ENCODE data around the gene GSE1.

GSE1 gene

GRCh38 chr16:85662976-85663830 lies 50.1 kb downstream of the GSE1 start:
- no peak for DNase-seq

DNA sequence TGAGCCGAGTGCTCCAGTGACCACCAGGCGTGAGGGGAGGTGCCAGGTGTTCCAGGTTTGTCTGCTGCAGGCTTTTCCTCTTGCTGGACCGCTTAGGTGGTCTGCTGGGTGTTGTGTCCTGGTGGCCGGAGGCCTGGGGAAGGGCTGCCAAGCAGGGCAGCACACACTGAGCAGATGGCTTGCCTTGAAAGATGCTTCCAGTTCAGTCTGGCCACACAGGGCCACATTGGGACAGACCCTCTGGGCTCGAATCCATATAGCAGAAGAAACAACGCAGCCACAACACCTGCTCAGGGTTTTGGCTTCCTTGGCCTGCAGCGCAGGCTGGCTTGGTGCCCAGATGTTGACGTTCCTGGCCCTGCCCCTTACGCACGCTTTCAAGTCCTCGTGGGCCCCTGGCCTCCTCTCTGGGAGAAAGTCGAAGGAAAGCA lies 50.8 kb downstream of the GSE1 start:
- DNase-seq = no peak

- DNase-seq = no peak
Measured at GRCh38 chr16:85664580-85665372, 51.7 kb downstream of the GSE1 start.

GRCh38 chr16:85665373-85665740 lies 52.2 kb downstream of the GSE1 start:
- DNase-seq = no peak

DNA sequence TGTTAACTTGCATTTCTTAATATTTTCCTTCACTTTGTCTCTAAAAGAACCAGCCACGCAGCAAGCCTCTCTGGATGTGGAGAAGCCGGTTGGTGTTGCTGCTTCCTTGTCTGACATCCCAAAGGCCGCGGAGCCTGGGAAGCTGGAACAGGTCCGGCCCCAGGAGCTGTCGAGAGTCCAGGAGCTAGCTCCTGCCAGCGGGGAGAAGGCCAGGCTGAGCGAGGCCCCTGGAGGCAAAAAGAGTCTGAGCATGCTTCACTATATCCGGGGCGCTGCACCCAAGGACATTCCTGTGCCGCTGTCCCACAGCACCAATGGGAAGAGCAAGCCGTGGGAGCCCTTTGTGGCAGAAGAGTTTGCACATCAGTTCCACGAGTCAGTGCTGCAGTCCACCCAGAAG lies 52.8 kb downstream of the GSE1 start:
- no peak for DNase-seq

DNA sequence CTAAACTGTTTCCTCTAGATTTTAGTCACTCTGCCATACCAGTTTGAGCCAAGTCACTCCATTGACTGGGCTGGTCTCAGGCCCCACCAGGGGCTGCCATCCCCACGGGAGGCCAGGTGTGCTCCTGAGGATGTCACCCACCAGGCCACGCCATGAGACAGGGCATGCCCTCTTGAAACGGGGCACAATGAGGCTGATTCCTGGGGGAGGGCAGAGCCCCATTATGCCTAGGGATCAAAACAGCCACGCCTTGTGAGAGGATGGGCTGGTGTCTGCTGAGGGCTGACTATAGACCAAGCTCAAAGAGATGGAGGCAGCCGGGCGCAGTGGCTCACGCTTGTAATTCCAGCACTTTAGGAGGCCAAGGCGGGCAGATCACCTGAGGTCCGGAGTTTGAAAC lies 54.1 kb downstream of the GSE1 start:
- no peak for DNase-seq

- no peak for DNase-seq
Measured at GRCh38 chr16:85667841-85668413, 54.8 kb downstream of the GSE1 start.

- no peak for DNase-seq
Measured at GRCh38 chr16:85668676-85669424, 55.7 kb downstream of the GSE1 start.

DNA sequence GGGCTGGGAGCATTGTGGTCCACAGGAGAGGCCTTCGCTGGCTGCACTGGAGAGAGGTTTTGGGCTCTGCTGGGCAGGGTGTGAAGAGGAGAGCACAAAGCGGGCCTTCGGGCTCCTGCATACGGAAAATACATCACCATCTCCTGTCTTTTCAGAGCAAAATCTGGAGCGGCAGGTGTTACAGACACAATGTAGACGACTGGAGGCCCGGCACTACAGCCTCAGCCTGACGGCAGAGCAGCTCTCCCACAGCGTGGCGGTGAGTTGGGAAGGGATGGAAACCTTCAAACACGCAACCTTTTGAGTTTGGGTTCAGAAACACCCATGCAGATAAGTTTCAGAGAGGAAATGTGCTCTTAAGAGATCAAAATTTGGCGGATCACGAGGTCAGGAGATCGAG lies 57.7 kb downstream of the GSE1 start:
- DNase-seq = no peak

GRCh38 chr16:85673529-85674417 lies 60.7 kb downstream of the GSE1 start:
- DNase-seq = no peak

- DNase-seq = no peak
Measured at GRCh38 chr16:85674418-85674755, 61.3 kb downstream of the GSE1 start.

GRCh38 chr16:85674828-85675227 lies 61.7 kb downstream of the GSE1 start:
- DNase-seq = no peak

DNA sequence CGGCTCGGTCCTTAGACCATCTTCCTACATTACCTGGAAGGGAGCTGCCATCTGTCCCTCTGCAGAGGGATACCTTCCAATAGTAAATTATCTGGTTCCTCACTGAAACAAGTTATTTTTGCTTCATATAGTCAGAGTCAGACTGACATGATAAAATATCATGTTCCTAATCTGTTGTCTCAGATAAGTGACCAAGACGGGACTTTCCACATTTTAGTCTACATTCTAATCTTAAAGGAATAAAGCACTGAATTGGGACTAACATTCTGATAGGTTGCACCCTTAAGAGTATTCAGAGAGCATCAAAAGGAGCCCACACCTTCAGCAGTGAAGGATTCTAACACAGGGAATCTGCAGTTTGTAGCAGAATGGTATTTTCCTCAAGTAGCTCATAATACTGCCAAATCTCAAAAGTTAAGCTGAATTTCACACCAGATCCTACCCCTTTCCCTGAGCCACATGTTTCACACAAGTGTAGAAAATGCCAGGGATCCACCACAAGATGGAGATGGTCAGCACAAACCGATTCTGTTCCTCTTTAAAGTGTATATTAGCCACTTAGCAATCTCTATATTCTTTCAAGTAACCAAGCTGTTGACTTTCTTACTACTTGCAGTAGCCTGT lies 62.2 kb downstream of the GSE1 start:
- DNase-seq = peak in 1 of 2 experiments; percentile 38

GRCh38 chr16:85676466-85676865 lies 63.3 kb downstream of the GSE1 start:
- DNase-seq = no peak

DNA sequence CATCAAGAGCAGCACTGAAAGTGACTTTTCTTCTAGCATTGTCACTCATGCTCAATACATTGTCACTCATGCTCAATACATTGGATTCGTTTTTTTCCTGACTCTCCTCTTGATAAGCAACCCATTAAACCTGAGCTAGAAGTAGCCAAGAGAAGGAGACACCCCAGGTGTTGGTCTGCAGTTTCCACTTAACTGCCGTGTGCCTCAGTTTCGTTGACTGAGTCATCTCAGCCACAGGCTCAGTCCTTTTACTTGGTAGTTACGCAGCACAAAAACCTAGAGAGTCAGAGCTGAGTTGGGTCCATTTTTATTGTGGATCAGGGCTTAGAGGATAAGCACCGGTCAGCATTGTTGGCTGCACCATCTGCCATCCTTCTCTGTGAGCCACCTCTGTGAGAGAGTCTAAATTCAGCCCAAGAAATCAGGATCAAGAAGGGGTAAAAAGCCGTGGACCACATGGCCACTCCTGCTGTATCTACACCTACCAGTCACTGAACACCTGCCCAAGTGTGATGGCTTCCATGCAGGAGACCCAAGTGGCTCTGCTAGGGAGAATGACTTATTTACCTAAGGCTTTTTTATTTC lies 64.4 kb downstream of the GSE1 start:
- no peak for DNase-seq

DNA sequence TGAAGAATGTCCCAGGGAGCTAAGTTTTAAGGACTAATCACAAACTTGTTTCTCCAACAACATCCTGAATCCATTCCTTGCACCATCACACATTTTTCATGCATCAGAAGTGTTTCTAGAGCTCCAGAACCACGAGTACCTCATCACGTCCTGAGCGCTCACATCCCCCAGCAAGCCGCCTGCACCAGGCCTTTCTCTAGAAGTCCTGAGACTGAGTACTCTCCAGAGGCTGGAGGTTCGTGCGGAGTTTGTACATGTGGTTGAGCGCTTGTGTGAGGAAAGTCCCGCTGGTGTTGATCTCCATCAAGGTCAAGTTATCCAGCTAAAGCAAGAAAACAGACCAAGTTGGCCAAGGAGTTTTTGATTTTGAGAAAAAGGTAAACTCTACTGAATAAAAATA lies 64.9 kb downstream of the GSE1 start:
- no peak for DNase-seq

DNA sequence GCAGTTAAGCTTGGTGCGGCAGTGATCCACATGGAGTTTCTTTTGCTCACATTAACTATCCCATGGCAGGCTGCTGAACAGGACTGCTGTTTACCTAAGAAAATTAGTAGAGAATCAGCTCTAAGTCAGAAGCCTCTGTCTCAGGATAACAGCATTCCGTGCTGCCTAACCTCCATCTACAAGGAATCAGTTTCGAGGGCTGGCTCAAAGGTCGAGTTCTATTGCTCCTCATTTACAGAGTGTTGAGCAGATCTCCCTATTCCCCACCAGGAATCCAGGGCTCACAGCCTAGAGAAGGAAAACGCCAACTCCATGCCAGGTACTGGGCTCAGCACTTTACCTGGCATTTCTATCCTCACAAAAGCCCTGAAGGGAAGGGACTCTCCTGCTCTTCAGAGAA lies 65.7 kb downstream of the GSE1 start:
- no peak for DNase-seq

- no peak for DNase-seq
Measured at GRCh38 chr16:85679870-85680269, 66.7 kb downstream of the GSE1 start.

- no peak for DNase-seq
Measured at GRCh38 chr16:85680352-85680944, 67.3 kb downstream of the GSE1 start.

GRCh38 chr16:85681255-85681654 lies 68.1 kb downstream of the GSE1 start:
- no peak for DNase-seq

DNA sequence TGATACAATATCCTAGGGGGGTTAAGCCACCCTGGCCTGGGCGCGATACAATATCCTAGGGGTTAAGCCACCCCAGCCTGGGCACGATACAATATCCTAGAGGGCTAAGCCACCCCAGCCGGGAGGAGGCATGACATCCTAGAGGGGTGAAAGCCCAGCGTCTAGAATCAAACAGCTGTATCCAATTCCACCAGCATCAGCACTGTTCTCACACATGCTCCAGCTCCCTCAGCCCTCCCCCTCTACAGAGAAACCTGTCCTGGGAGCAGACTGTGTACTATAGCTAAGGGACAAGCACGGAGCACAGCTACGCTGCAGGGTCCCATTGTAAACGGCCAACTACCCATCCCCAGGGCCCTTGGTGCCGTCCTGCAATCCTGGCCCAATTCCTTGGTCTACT lies 69.4 kb downstream of the GSE1 start:
- no peak for DNase-seq
